ENCODE data around the gene SLC38A3.
"Not testable (repeated sequence)": the region's sequence is repeated elsewhere in the genome, so short reads cannot be mapped to it uniquely, and the experiment has no call there.

The SLC38A3 gene

DNA sequence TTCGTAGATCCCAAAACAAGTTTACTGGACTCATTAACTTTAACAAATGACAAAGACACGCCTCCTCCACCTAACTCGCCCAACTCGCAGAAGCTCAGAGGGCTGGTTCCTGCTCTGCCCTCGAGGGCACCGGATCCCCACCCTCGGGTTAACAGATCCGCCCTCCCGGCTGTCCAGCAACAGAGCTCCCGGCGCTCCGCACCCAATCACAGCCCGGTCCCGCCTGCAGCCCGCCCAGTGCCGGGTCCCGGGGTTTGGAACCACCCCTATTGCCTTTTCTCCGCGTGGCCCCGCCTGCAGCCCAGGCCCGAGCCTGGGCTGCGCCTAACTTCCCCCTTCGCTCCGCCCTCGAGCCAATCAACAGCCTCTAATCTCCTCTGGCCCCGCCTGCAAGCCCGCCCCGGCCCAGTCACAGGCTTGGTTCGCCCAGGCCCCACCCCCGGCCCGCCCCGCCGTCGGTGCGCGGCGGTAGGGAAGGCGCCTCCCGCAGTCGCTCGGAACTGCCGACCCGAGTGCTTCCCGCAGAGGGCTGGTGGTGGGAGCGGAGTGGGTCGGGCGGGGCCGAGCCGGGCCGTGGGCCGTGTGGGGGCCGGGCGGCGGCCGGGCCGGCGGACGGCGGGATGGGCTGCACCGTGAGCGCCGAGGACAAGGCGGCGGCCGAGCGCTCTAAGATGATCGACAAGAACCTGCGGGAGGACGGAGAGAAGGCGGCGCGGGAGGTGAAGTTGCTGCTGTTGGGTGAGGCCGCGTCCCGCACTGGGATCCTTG, 30.8 kb downstream of the SLC38A3 start, which contains the start of gene GNAI2:
Gene GNAI2 (plus strand): TSS at position 489 of the 768 bp plus-strand sequence. CDS start 132 bp downstream, at position 621.
- peak; percentile 97 for DNase-seq (ENCODE audit: low spot score)

DNA sequence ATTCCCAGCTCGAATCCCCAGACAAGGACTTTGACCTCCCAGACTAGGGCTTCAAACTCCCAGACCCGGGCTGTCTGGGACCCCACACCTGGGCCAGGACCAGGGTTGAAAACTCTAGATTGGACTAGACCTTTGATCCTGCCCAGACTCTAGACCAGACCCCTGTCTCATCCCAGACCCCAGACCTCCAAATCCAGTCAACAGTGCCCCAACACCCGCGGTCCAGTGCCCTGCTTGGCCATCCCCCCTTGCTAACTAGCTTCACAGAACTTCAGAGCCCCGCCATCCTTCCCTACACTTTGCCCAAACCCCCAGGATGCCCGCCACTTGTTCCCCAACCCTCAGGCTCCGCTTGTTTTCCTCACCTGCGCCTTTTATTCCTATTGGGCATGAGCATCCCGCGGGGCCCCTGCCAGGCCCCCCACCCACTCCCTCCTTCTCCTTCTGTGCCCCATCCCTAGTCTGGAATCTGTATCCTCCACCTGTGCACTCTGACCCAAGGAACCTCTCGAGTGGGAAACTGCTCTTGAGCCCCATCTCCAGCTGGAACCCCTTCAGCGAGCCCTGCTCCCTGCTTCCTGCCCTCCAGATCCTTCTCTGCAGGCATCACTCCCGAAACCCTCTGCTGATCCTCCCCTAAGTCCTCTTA, 31.5 kb downstream of the SLC38A3 start:
- no peak for DNase-seq (ENCODE audit: low spot score)

- DNase-seq (ENCODE audit: low spot score), result no peak
These were observed 32.1 kb downstream of the SLC38A3 start for GRCh38 chr3:50237133-50237651.

GRCh38 chr3:50237754-50238548, 32.9 kb downstream of the SLC38A3 start:
- peak; percentile 38 for DNase-seq (ENCODE audit: low spot score)

DNA sequence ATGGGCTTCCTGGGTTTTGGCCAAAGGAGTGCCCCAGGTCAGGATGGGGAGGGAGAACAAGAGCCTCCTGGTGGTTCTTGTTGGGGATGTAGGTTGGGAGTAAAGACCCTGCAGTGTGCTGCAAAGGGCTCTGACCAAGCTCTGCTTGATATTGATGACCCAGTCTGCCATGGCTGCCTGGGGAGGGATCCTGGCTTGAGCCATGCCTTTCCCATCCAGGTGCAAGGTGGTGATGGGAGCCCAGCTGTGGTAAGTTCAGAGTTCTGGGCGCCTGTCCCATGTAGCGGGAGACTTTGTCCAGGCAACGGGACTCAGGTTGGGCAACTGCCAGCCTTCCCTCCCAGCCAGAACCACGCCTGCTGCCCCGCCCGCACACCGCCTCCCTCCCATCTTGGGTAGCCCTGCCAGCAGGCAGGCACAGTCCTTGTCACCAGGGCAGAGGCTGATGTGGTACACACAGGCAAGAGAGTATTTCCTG, 33.5 kb downstream of the SLC38A3 start:
- peak; percentile 85 for DNase-seq (ENCODE audit: low spot score)

DNA sequence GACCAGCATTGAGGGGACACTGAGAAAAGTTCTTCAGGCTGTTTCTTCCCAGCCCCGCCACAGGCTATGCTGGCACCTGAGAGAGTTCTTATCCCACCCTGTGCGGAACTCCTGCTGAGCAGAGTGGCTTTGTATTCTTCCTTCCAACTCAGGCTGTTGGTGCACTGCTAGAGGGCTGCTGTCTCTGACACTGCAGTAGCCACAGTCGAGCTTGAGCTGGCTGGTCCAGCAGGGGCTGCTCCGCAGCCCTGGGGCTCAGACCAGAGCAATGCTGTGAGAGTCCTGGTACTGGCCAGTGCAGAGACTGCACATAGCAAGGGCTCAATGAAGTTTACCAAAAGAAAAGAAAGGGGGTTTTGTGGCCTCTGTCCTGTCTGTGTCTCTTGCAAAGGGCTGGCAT, 34.6 kb downstream of the SLC38A3 start:
- no peak for DNase-seq (ENCODE audit: low spot score)

- DNase-seq (ENCODE audit: low spot score), result no peak
These were observed 36.1 kb downstream of the SLC38A3 start for GRCh38 chr3:50241163-50241562.

- DNase-seq (ENCODE audit: low spot score), result no peak
These were observed 36.8 kb downstream of the SLC38A3 start for GRCh38 chr3:50241713-50242380.

GRCh38 chr3:50242381-50242770, 37.3 kb downstream of the SLC38A3 start:
- DNase-seq (ENCODE audit: low spot score), result no peak

DNA sequence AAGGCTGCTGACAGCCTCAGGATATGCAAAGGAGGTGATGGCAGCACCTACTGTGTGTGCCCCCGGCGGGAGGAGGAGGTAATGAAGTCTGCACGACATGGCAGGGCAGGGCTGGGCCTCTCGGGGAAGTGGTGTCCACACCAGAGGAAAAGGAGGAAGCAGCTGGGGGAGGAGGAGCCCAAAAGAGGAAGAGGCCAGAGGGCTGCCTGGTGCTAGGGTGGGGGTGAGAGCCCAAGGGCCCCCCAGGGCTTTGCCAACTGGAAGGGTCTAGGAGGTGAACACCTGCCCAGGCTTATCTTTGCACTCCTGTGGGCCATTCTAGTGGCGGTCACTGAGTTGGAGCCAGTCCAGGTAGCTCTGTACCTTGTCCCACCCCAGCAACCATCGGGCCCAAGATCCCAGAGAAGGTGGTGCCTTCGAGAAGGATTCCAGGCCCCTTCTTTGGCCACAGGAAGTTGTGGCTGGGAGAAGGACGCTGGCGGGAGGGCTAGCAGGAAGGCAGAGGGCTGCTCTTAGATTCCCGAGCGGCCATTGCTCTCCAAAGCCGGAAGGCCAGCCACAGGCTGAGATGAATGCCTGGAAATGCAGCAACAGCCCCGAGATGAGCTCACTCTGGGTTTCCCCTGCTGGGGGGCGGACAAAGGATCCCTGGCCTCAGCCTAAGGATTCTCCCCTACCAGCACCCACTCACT, 37.9 kb downstream of the SLC38A3 start:
- DNase-seq (ENCODE audit: low spot score), result no peak

DNA sequence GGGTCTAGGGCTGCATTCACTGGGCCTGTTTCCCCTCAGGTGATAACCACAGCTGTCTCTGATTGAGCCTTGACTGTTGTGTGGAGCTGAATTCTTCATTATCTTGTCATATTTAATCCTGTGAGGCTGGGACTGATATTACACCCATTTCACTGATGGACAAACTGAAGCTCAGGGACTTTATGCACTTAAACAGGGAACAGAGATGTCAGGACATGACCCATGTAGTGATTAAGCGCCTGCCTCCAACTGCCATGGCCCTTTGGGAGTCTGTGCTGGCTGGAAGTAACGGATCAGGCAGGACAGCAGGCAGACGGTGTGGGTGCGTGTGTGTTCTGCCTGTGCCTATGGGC, 38.4 kb downstream of the SLC38A3 start:
- DNase-seq (ENCODE audit: low spot score), result no peak

DNA sequence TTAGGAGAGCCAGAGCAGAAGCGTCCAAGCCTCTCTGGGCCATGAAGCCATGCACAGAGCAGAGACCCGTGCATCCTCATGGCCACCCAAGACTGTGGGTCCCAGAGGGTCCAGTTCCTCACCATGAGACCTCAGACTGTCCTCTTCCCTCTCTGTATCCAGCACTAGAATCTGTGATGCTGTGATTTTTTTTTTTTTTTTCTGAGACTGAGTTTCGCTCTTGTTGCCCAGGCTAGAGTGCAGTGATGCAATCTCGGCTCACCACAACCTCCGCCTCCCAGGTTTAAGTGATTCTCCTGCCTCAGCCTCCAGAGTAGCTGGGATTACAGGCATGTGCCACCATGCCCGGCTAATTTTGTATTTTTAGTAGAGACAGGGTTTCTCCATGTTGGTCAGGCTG, 39.7 kb downstream of the SLC38A3 start:
- not testable (repeated sequence) for DNase-seq (ENCODE audit: low spot score)

- DNase-seq (ENCODE audit: low spot score), result no peak
These were observed 40.2 kb downstream of the SLC38A3 start for GRCh38 chr3:50245251-50245745.

DNA sequence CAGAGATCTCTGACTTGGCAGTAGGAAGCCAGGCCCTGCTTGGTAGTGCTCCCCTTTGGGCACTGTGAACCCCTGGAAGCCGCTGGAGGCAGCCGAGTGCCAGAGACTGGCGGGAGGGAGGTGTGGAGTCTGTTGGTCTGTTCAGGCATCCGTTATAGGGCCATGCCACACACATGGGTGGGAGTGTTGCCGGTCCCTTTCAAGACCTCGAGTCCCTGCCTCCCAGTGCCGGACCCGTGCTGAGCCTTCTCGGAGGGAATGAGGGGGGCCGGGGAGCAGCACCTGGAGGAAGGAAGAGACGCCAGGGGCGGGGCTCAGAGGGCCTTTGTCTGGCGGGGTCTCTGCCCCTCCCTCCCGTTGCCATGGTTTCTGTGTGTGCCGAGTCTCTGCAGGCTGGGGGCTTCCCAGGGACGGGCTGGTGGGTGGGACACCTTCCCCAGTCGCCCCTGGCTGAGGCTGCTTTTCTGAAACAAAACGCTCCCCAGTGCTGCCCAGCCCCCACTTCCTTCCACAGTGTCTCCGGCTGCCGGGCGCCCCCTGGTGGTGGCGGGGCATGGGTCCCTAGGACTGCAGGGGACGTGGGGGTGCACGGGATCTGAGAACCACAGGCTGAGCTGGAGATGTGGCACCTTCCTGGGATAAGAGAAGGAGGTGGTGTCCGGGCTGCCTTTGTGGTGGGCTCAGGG, 40.9 kb downstream of the SLC38A3 start:
- peak; percentile 90 for DNase-seq (ENCODE audit: low spot score)

- no peak for DNase-seq (ENCODE audit: low spot score)
These were observed 41.5 kb downstream of the SLC38A3 start for GRCh38 chr3:50246517-50246954.

GRCh38 chr3:50248387-50248786, 43.3 kb downstream of the SLC38A3 start:
- DNase-seq (ENCODE audit: low spot score), result no peak

- no peak for DNase-seq (ENCODE audit: low spot score)
These were observed 44.4 kb downstream of the SLC38A3 start for GRCh38 chr3:50249457-50249856.

- DNase-seq (ENCODE audit: low spot score), result no peak
These were observed 45.4 kb downstream of the SLC38A3 start for GRCh38 chr3:50250514-50250913.

- peak; percentile 64 for DNase-seq (ENCODE audit: low spot score)
These were observed 46.1 kb downstream of the SLC38A3 start for GRCh38 chr3:50251220-50251619.

DNA sequence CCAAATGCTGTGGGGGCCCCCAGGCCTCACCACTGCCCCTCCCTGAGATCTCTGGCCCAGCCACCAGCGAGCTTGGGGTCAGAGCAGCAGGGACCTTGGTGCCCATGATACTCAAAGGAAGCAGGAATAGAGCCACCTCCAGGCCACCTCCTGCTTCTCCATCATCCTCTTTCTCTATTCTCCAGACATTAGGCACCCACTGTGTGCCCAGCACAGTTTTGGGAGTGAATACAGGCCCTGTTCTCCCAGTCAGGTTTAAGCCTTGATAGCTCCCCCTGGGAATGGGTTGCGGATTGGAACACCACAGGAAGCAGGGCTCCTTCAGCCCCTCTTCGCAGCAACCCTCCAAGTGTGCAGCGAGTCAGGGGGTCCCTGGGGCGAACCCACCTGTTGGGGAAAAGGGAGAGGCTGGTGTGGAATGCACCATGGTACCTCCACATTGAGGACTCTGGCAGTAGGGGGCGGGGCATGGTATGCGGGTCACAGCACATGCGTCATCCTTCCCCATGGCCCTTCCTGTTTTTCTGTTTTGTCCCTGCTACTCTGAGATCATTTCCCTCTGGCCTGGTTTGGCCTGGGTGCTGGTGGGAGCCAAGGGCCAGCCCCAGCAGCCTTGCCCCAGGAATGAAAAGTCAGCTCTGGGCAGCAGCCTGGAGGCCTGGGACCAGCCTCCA, 49.6 kb downstream of the SLC38A3 start:
- no peak for DNase-seq (ENCODE audit: low spot score)

Measured in hematopoietic multipotent progenitor cell treated with erythropoietin and hydrocortisone succinate and interleukin-3 and kit ligand, for 17 days (in vitro differentiated cells).